Measurements from ENCODE around the gene MBD3.

GRCh38 chr19:1558552-1558951 is 34.1 kb downstream of the MBD3 start:
- TF ChIP-seq CTCF (IDR thresholded peaks at IDR 0.05) = no peak
- no peak for TF ChIP-seq EP300 (IDR thresholded peaks at IDR 0.05)
- no peak for TF ChIP-seq POLR2A (IDR thresholded peaks at IDR 0.05)
